H9 (cell line): Measurements from ENCODE around the gene PALD1. TPM values are rescaled to one million over a fixed set of nuclear protein-coding genes. Genes with fewer than 3 reads are reported as not detected.

Experiments
- DNase-seq: peaks from one replicate; pipeline ENCODE4 v3.0.0-alpha.2; 2017
- H2AFZ ChIP-seq: one replicate; pipeline ENCODE4 v1.6.1; 2013; ENCODE audit warnings: mild to moderate bottlenecking, low read length, control low read depth, moderate library complexity
- H2AK5ac ChIP-seq: 2 replicates; pipeline ENCODE4 v1.6.1; 2013; ENCODE audit warnings: low read length, control low read depth, mixed read lengths; ENCODE audit not compliant: insufficient read length
- H2BK120ac ChIP-seq: one replicate; pipeline ENCODE4 v1.6.1; 2013; ENCODE audit warnings: low read depth, mild to moderate bottlenecking, low read length, control low read depth, inconsistent platforms; ENCODE audit not compliant: poor library complexity, severe bottlenecking
- H2BK12ac ChIP-seq: 2 replicates; pipeline ENCODE4 v1.6.1; 2013; ENCODE audit warnings: low read length, control low read depth, mixed read lengths, low read depth; ENCODE audit not compliant: insufficient read length
- H2BK15ac ChIP-seq: 2 replicates; pipeline ENCODE4 v1.6.1; 2013; ENCODE audit warnings: low read depth, low read length, control low read depth
- H2BK20ac ChIP-seq: one replicate; pipeline ENCODE4 v1.6.1; 2013; ENCODE audit warnings: low read depth, mild to moderate bottlenecking, low read length, control low read depth, inconsistent platforms; ENCODE audit not compliant: poor library complexity, severe bottlenecking
- H2BK5ac ChIP-seq: 2 replicates; pipeline ENCODE4 v1.6.1; 2013; ENCODE audit warnings: low read length, control low read depth, mixed read lengths; ENCODE audit not compliant: insufficient read length
- H3K14ac ChIP-seq: 2 replicates; pipeline ENCODE4 v1.6.1; 2013; ENCODE audit warnings: low read length, control low read depth; ENCODE audit not compliant: insufficient read depth
- H3K18ac ChIP-seq: 2 replicates; pipeline ENCODE4 v1.6.1; 2013; ENCODE audit warnings: low read depth, mild to moderate bottlenecking, mixed read lengths, low read length, control low read depth; ENCODE audit not compliant: insufficient read length
- H3K23ac ChIP-seq: 2 replicates; pipeline ENCODE4 v1.6.1; 2013; ENCODE audit warnings: low read length, control low read depth, mixed read lengths, low read depth; ENCODE audit not compliant: insufficient read length
- H3K23me2 ChIP-seq: 2 replicates; pipeline ENCODE4 v1.6.1; 2013; ENCODE audit warnings: low read depth, mild to moderate bottlenecking, mixed read lengths, low read length, control low read depth; ENCODE audit not compliant: insufficient read length, poor library complexity, severe bottlenecking
- H3K27ac ChIP-seq: 2 replicates; pipeline ENCODE4 v1.5.1; 2013; ENCODE audit warnings: low read length, control low read depth, mixed read lengths, low read depth; ENCODE audit not compliant: insufficient read length
- H3K27me3 ChIP-seq: 2 replicates; pipeline ENCODE4 v1.6.1; 2013; ENCODE audit warnings: low read length, control low read depth, inconsistent platforms; ENCODE audit not compliant: insufficient read depth
- H3K4ac ChIP-seq: 2 replicates; pipeline ENCODE4 v1.6.1; 2013; ENCODE audit warnings: low read depth, mild to moderate bottlenecking, control low read depth, inconsistent platforms, low read length, moderate library complexity
- H3K4me1 ChIP-seq: 2 replicates; pipeline ENCODE4 v1.6.1; 2013; ENCODE audit warnings: low read length, control low read depth, inconsistent platforms; ENCODE audit not compliant: insufficient read depth
- H3K4me2 ChIP-seq: 2 replicates; pipeline ENCODE4 v1.6.1; 2013; ENCODE audit warnings: low read length, control low read depth, mixed read lengths; ENCODE audit not compliant: insufficient read length, insufficient read depth
- H3K56ac ChIP-seq: 2 replicates; pipeline ENCODE4 v1.6.1; 2013; ENCODE audit warnings: low read depth, mild to moderate bottlenecking, mixed read lengths, low read length, control low read depth; ENCODE audit not compliant: insufficient read length
- H3K79me1 ChIP-seq: 2 replicates; pipeline ENCODE4 v1.6.1; 2013; ENCODE audit warnings: low read depth, mild to moderate bottlenecking, moderate library complexity, low read length, control low read depth, inconsistent platforms; ENCODE audit not compliant: insufficient read depth, poor library complexity, severe bottlenecking
- H3K79me2 ChIP-seq: 2 replicates; pipeline ENCODE4 v1.6.1; 2013; ENCODE audit warnings: low read length, control low read depth, inconsistent platforms; ENCODE audit not compliant: insufficient read depth
- H3K9ac ChIP-seq: 2 replicates; pipeline ENCODE4 v1.6.1; 2013; ENCODE audit warnings: low read length, control low read depth, mixed read lengths; ENCODE audit not compliant: insufficient read length; ENCODE audit errors: extremely low read depth
- H3K9me3 ChIP-seq: one replicate; pipeline ENCODE4 v1.6.1; 2013; ENCODE audit warnings: low read depth, low read length, inconsistent platforms; ENCODE audit not compliant: control insufficient read depth
- H3T11ph ChIP-seq: one replicate; pipeline ENCODE4 v1.6.1; 2013; ENCODE audit warnings: mild to moderate bottlenecking, low read length, control low read depth, inconsistent platforms
- H4K20me1 ChIP-seq: one replicate; pipeline ENCODE4 v1.6.1; 2013; ENCODE audit not compliant: control insufficient read depth, insufficient read length, insufficient read depth
- H4K5ac ChIP-seq: 2 replicates; pipeline ENCODE4 v1.6.1; 2013; ENCODE audit warnings: low read depth, mild to moderate bottlenecking, mixed read lengths, low read length, control low read depth; ENCODE audit not compliant: insufficient read length
- H4K8ac ChIP-seq: replicated peaks from 2 replicates; pipeline ENCODE4 v1.6.1; 2013; ENCODE audit warnings: low read length, control low read depth, mixed read lengths, low read depth; ENCODE audit not compliant: insufficient read length
- H4K91ac ChIP-seq: 2 replicates; pipeline ENCODE4 v1.6.1; 2013; ENCODE audit warnings: low read depth, mild to moderate bottlenecking, moderate library complexity, mixed read lengths, low read length, control low read depth; ENCODE audit not compliant: insufficient read length
- H3K27ac Mint-ChIP-seq, 3 experiments: 2 replicates in 2 of 3; 3 replicates in 1 of 3; pipeline ENCODE4 v1.8.0; 2020 to 2021; ENCODE audit warnings: mixed read lengths in 3 of 3, mild to moderate bottlenecking in 1 of 3, moderate library complexity in 1 of 3
- H3K27me3 Mint-ChIP-seq: 2 replicates; pipeline ENCODE4 v1.8.0; 2021; ENCODE audit warnings: low read depth, mild to moderate bottlenecking, moderate library complexity, mixed read lengths
- H3K36me3 Mint-ChIP-seq, 3 experiments: 2 replicates in 2 of 3; 3 replicates in 1 of 3; pipeline ENCODE4 v1.8.0; 2020 to 2021; ENCODE audit warnings: low read depth in 3 of 3, mixed read lengths in 3 of 3; ENCODE audit not compliant: insufficient read depth in 1 of 3
- H3K4me1 Mint-ChIP-seq, 2 experiments: 2 replicates each; pipeline ENCODE4 v1.8.0; 2020; ENCODE audit warnings: mixed read lengths in 2 of 2
- H3K4me3 Mint-ChIP-seq, 2 experiments: 2 replicates in 1 of 2; 3 replicates in 1 of 2; pipeline ENCODE4 v1.8.0; 2020 to 2021; ENCODE audit warnings: mild to moderate bottlenecking in 2 of 2, mixed read lengths in 2 of 2, moderate library complexity in 1 of 2
- H3K9me3 Mint-ChIP-seq, 2 experiments: 2 replicates in 1 of 2; 3 replicates in 1 of 2; pipeline ENCODE4 v1.8.0; 2020; ENCODE audit warnings: mild to moderate bottlenecking in 2 of 2, mixed read lengths in 2 of 2, moderate library complexity in 1 of 2
- CTCF ChIP-seq: fragments of 200-600 bp; sonication (generic); conservative IDR thresholded peaks from 3 replicates; pipeline ENCODE4 v1.8.0; 2021; ENCODE audit warnings: antibody characterized with exemption, mild to moderate bottlenecking
- WGBS: extraction: QIAGEN DNeasy Blood & Tissue Kit; methylation state at CpG from one replicate; pipeline ENCODE4 v1.1.7; 2013; ENCODE audit warnings: missing lambda C conversion rate, low lambda C conversion rate, mixed read lengths; ENCODE audit not compliant: insufficient read length; ENCODE audit errors: extremely low coverage; 5-methylcytosine and 5-hydroxymethylcytosine counted together
- total RNA-seq: library from RNA; stranded (reverse); gene quantifications from 2 replicates; pipeline ENCODE4 v1.2.1, GENCODE V29; 2021

Gene PALD1
- total RNA-seq, 1 experiment from 2014 or later: 21.1 TPM

- Histone ChIP-seq H4K5ac (no peak overlapping the region), H3K18ac (no peak overlapping the region), H3K9ac (no peak overlapping the region), H2AFZ (no peak overlapping the region), H4K8ac (no peak overlapping the region), H2BK15ac (no peak overlapping the region), H3K27me3 (no peaks in the 10 kb centered on the region), H3T11ph (no peak overlapping the region), H4K91ac (no peak overlapping the region), H3K14ac (no peak overlapping the region), H3K9me3 (no peaks in the 10 kb centered on the region), H3K23me2 (no peaks in the 10 kb centered on the region), H2BK120ac (no peak overlapping the region), H4K20me1 (no peaks in the 10 kb centered on the region), H3K56ac (no peak overlapping the region), H3K4me2 (no peak overlapping the region), H3K79me1 (no peaks in the 10 kb centered on the region), H3K27ac (no peak overlapping the region), H3K4ac (no peak overlapping the region), H3K79me2 (no peaks in the 10 kb centered on the region), H3K4me1 (0 out of 2 replicates have a peak, but pooled peaks cover 4% of the 10 kb centered on the region), H2AK5ac (no peak overlapping the region), H2BK5ac (no peak overlapping the region), H2BK12ac (no peak overlapping the region), H3K23ac (no peak overlapping the region), H2BK20ac (no peak overlapping the region)
- WGBS: no CpG with 5 or more reads among the region's 2 CpGs
- Mint-ChIP-seq H3K27me3 (peaks cover 2% of the 10 kb centered on the region; the same call in 1 of the 2 replicates), H3K9me3 (no peaks in the 10 kb centered on the region), H3K36me3 (no peaks in the 10 kb centered on the region), H3K4me1 (peaks cover 24 to 27% of the 10 kb centered on the region in 2 experiments), H3K4me3 (no peak overlapping the region), H3K27ac (no peak overlapping the region; a peak in 1 of 7 replicates)
- TF ChIP-seq CTCF: no peak
- DNase-seq: no peak
These were observed 113.7 kb downstream of the PALD1 start for GRCh38 chr10:70592186-70592735.
